Measurements from ENCODE around the gene ILDR1.

ILDR1 gene

DNA sequence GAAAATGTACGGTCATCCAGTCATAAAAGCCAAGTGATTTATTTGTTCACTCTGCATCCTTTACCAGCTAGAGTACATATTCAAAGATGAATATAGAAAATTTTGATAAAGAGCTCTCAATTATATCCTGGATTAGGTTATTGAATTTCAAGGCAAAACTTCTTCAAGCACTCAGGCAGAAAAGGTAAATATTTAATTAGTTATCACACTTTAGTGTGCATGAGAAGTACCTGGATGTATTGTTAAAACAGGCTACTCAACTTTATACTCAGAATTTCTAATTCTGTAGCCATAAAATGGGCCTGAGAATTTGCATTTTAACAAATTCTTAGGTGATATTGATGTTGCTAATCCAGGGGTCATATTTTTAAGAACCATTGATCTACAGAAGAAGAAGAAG lies 45.3 kb downstream of the ILDR1 start:
- POLR2A ChIA-PET, result no interaction called here
- DNase-seq (ENCODE audit: extremely low spot score), result no peak
- TF ChIP-seq ZNF384 (IDR thresholded peaks at IDR 0.05) (no peak), HDGF (IDR thresholded peaks at IDR 0.05; ENCODE audit: borderline replicate concordance) (no peak), BHLHE40 (IDR thresholded peaks at IDR 0.05; ENCODE audit: borderline replicate concordance) (no peak), FOXA1 (IDR thresholded peaks at IDR 0.05) (no peak), NFRKB (IDR thresholded peaks at IDR 0.05) (no peak), L3MBTL2 (conservative IDR thresholded peaks at IDR 0.05) (no peak), SUZ12 (IDR thresholded peaks at IDR 0.05) (no peak), LEF1 (IDR thresholded peaks at IDR 0.05; ENCODE audit: borderline replicate concordance) (no peak), ELF4 (IDR thresholded peaks at IDR 0.05) (no peak), TARDBP (IDR thresholded peaks at IDR 0.05) (no peak)
- CTCF ChIA-PET, result no interaction called here

DNA sequence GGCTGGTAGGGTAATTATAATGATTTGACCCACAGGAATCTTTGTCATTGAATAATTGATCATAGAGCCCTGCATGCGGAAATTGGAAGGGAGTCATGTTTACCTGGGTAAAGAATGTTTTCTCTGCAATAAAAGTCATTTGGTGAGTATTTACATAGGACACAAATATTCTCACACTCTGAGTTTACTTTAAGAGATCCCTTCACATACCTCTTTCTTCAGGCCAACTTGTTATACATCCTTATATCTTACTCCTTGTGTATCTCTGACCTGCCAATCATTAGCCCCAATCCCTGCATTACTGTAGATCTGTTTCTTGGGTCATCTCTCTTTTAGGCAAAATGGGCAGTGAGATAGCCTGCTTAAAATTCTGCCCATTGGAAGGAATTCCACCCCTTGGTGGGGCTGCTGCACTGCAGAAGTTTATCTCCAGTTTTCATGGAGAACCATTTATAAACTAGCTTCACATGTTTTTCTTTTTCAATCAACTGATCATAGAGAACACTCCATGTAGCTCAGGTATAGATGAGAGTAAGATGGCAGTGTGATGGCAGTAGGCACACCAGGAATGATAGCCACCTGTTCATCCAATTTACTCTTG lies 46.2 kb downstream of the ILDR1 start:
- POLR2A ChIA-PET, result no interaction called here
- no peak for DNase-seq (ENCODE audit: extremely low spot score)
- TF ChIP-seq LEF1 (IDR thresholded peaks at IDR 0.05; ENCODE audit: borderline replicate concordance) (no peak), ELF4 (IDR thresholded peaks at IDR 0.05) (no peak), TARDBP (IDR thresholded peaks at IDR 0.05) (no peak), HDGF (IDR thresholded peaks at IDR 0.05; ENCODE audit: borderline replicate concordance) (no peak), CTBP1 (IDR thresholded peaks at IDR 0.05; ENCODE audit: borderline replicate concordance) (no peak), FOXA1 (IDR thresholded peaks at IDR 0.05) (no peak)
- CTCF ChIA-PET, result no interaction called here

DNA sequence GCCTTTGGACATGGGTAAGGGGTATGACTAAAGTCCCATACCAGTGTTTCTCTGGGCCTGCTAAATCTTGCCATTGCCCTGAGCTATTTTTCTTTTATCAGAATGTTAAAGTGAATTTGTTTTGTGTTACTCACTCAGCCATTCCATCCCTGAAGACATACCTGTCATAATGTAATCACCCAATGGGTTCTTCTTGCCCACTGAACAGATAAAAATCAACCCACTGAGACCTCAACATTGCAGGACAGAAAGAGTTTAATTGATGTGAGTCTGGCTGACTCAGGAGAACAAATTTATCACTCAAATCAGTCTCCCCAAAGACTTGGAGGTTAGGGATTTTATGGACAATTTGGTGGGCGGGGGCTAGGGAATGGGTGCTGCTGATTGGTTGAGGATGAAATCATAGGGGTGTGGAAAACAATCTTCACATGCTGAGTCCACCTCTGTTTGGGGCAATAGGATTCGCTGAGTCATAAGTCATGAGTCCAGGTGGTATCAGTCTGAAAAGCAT lies 47.4 kb downstream of the ILDR1 start:
- CTCF ChIA-PET, result no interaction called here

DNA sequence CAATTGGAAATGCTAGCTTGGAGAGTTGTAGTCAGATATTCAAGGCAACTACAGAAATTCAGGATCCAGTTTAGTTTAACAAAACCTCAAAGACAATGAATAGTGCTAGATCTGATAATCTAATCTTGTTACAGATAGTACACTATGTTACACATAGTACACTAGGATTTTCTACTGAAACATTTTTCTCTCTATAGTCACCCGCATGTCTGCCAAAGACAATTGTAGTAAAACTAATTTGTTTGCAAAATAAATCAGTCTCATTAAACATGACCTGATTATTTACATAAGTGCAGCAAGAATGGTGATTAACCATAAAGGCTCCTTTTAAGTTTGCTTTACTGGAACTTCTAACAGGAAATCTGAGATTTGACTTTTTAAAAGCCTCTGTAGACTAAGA lies 52.0 kb downstream of the ILDR1 start:
- ChIA-PET CTCF (no interaction called here), POLR2A (no interaction called here)
- no peak for TF ChIP-seq FOXM1 (IDR thresholded peaks at IDR 0.05; ENCODE audit: borderline replicate concordance)

More for the DNA sequence above, 47.4 kb downstream of the ILDR1 start:
- POLR2A ChIA-PET, result no interaction called here
- TF ChIP-seq NFRKB (IDR thresholded peaks at IDR 0.05) (no peak), BHLHE40 (IDR thresholded peaks at IDR 0.05; ENCODE audit: borderline replicate concordance) (no peak), FOXA1 (IDR thresholded peaks at IDR 0.05) (no peak), ZNF384 (IDR thresholded peaks at IDR 0.05) (no peak), FOXK2 (IDR thresholded peaks at IDR 0.05) (no peak), L3MBTL2 (conservative IDR thresholded peaks at IDR 0.05) (no peak)
- no peak for DNase-seq (ENCODE audit: extremely low spot score)

DNA sequence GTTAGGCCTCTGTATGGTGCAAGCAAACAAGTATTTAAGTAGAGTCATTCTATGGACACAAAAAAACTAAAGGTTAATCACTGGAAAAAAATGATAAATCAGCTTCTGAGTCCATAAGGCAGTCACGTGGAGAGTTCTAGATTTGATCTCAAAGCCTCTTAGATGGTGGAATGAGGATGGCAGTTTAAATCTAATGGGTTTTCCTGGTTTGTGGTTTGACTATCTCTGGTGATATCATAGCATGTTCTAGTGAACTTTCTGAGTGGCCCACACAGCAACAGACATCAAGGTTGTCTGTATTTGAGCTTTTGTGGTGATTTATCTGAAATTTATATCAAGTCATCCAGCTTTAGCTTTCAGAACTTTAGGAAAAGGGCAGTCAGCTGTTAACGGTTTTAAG lies 52.4 kb downstream of the ILDR1 start:
- no peak for TF ChIP-seq LEF1 (IDR thresholded peaks at IDR 0.05; ENCODE audit: borderline replicate concordance)
- no peak for TF ChIP-seq L3MBTL2 (conservative IDR thresholded peaks at IDR 0.05)
- TF ChIP-seq ARNT (IDR thresholded peaks at IDR 0.05), result no peak
- TF ChIP-seq ZNF384 (IDR thresholded peaks at IDR 0.05), result no peak
- no peak for TF ChIP-seq SUZ12 (IDR thresholded peaks at IDR 0.05)
- TF ChIP-seq HDGF (IDR thresholded peaks at IDR 0.05; ENCODE audit: borderline replicate concordance), result no peak
- TF ChIP-seq CTBP1 (IDR thresholded peaks at IDR 0.05; ENCODE audit: borderline replicate concordance), result no peak
- no peak for TF ChIP-seq SP1 (IDR thresholded peaks at IDR 0.05)
- no peak for TF ChIP-seq NFRKB (IDR thresholded peaks at IDR 0.05)
- no peak for TF ChIP-seq FOXA1 (IDR thresholded peaks at IDR 0.05)
- no peak for TF ChIP-seq FOXM1 (IDR thresholded peaks at IDR 0.05; ENCODE audit: borderline replicate concordance)
- TF ChIP-seq BHLHE40 (IDR thresholded peaks at IDR 0.05; ENCODE audit: borderline replicate concordance), result no peak
- TF ChIP-seq ELF4 (IDR thresholded peaks at IDR 0.05), result no peak
- TF ChIP-seq, protein P1, sequence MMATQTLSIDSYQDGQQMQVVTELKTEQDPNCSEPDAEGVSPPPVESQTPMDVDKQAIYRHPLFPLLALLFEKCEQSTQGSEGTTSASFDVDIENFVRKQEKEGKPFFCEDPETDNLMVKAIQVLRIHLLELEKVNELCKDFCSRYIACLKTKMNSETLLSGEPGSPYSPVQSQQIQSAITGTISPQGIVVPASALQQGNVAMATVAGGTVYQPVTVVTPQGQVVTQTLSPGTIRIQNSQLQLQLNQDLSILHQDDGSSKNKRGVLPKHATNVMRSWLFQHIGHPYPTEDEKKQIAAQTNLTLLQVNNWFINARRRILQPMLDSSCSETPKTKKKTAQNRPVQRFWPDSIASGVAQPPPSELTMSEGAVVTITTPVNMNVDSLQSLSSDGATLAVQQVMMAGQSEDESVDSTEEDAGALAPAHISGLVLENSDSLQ (IDR thresholded peaks at IDR 0.05), result no peak
- TF ChIP-seq TARDBP (IDR thresholded peaks at IDR 0.05), result no peak
- TF ChIP-seq FOXK2 (IDR thresholded peaks at IDR 0.05), result no peak
- POLR2A ChIA-PET, result no interaction called here
- CTCF ChIA-PET, result interaction anchor here (1.5 kb wide), 1 partner anchor 26 kb away, joined by 4 read pairs; no protein-coding TSS in a partner anchor
- DNase-seq (ENCODE audit: extremely low spot score), result no peak

More for the DNA sequence above, 52.0 kb downstream of the ILDR1 start:
- DNase-seq (ENCODE audit: extremely low spot score), result no peak

DNA sequence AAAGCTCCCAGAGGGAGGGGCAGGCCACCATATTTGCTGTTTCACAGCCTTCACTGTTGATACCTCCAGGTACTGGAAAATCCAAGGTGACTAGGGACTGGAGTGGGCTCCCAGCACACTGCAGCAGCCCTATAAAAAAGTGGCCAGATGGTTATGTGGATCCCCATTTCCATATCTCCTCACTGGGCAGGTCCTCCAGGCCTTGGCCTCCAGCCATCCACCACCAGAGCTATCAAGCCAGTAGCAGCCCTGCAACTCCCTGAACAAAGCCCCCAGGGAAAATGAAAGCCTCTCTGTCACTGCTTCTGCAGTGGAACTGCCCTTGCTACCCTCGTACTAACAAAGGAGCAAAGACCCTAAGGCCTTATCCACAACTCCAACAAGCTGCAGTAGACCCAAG lies 58.4 kb downstream of the ILDR1 start:
- ChIA-PET POLR2A (no interaction called here), CTCF (no interaction called here)
- DNase-seq (ENCODE audit: extremely low spot score), result no peak
- TF ChIP-seq ARNT (IDR thresholded peaks at IDR 0.05) (no peak), LEF1 (IDR thresholded peaks at IDR 0.05; ENCODE audit: borderline replicate concordance) (no peak), FOXA1 (IDR thresholded peaks at IDR 0.05) (no peak), TARDBP (IDR thresholded peaks at IDR 0.05) (no peak), CTBP1 (IDR thresholded peaks at IDR 0.05; ENCODE audit: borderline replicate concordance) (no peak), HDGF (IDR thresholded peaks at IDR 0.05; ENCODE audit: borderline replicate concordance) (no peak), SUZ12 (IDR thresholded peaks at IDR 0.05) (no peak), NFRKB (IDR thresholded peaks at IDR 0.05) (no peak)

DNA sequence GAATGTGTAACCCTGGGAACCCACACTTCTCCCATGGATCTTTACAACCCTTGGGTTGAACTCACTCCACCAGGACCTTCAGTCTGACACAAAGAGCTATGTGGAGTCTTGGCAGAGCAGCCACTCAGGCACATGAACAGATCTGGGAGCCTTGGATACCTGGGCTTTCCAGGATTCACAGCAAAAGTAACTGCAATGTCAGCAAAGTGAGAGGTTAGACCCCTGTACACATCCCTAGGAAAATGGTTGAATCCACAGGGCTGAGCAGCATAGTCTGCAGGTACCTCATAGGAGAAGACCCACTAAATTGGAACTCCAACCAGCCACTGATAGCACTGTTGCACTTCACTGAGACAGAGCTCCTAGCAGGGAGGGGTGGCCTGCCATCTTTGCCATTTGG lies 59.6 kb downstream of the ILDR1 start:
- TF ChIP-seq ELF4 (IDR thresholded peaks at IDR 0.05) (no peak), FOXK2 (IDR thresholded peaks at IDR 0.05) (no peak), HDGF (IDR thresholded peaks at IDR 0.05; ENCODE audit: borderline replicate concordance) (no peak), ARNT (IDR thresholded peaks at IDR 0.05) (no peak), NFRKB (IDR thresholded peaks at IDR 0.05) (no peak), FOXA1 (IDR thresholded peaks at IDR 0.05) (no peak), LEF1 (IDR thresholded peaks at IDR 0.05; ENCODE audit: borderline replicate concordance) (no peak), CTBP1 (IDR thresholded peaks at IDR 0.05; ENCODE audit: borderline replicate concordance) (no peak), ZNF384 (IDR thresholded peaks at IDR 0.05) (no peak), L3MBTL2 (conservative IDR thresholded peaks at IDR 0.05) (no peak), FOXM1 (IDR thresholded peaks at IDR 0.05; ENCODE audit: borderline replicate concordance) (no peak), SUZ12 (IDR thresholded peaks at IDR 0.05) (no peak), BHLHE40 (IDR thresholded peaks at IDR 0.05; ENCODE audit: borderline replicate concordance) (no peak), TARDBP (IDR thresholded peaks at IDR 0.05) (no peak), SP1 (IDR thresholded peaks at IDR 0.05) (no peak)
- TF ChIP-seq, protein P1 (IDR thresholded peaks at IDR 0.05), result no peak
- ChIA-PET POLR2A (no interaction called here), CTCF (no interaction called here)
- no peak for DNase-seq (ENCODE audit: extremely low spot score)

All from HEK293T (cell line).